Naive B cell (primary cell): ENCODE results near the gene TNPO3. TPM values are rescaled to one million over a fixed set of nuclear protein-coding genes. Genes with fewer than 3 reads are reported as not detected.

Experiments used
- ATAC-seq, 2 donors: fragments of 150-1000 bp; cut with Tn5 transposase; 2 replicates each; pipeline ENCODE4 v1.10.0; 2021; ENCODE audit warnings: low read depth in 2 of 2, mild to moderate bottlenecking in 2 of 2, moderate library complexity in 2 of 2
- DNase-seq: peaks from one replicate; pipeline ENCODE4 v3.0.0; 2022
- H3K27ac Mint-ChIP-seq, 6 donors: one replicate each; pipeline ENCODE4 v1.8.0; 2020 to 2022; ENCODE audit warnings: mild to moderate bottlenecking in 6 of 6, mixed read lengths in 6 of 6, moderate library complexity in 5 of 6, inconsistent platforms in 2 of 6
- H3K27me3 Mint-ChIP-seq, 3 donors: one replicate each; pipeline ENCODE4 v1.8.0; 2021 to 2022; ENCODE audit warnings: mixed read lengths in 3 of 3, mild to moderate bottlenecking in 1 of 3
- H3K36me3 Mint-ChIP-seq, 2 donors: one replicate each; pipeline ENCODE4 v1.8.0; 2020 to 2022; ENCODE audit warnings: mixed read lengths in 2 of 2, inconsistent platforms in 1 of 2, mild to moderate bottlenecking in 1 of 2
- H3K4me1 Mint-ChIP-seq, 3 donors: one replicate each; pipeline ENCODE4 v1.8.0; 2020 to 2022; ENCODE audit warnings: mixed read lengths in 3 of 3, inconsistent platforms in 1 of 3, mild to moderate bottlenecking in 1 of 3, moderate library complexity in 1 of 3
- H3K4me3 Mint-ChIP-seq, 8 donors: one replicate each; pipeline ENCODE4 v1.8.0; 2020 to 2022; ENCODE audit warnings: mild to moderate bottlenecking in 8 of 8, mixed read lengths in 8 of 8, moderate library complexity in 8 of 8, inconsistent platforms in 2 of 8
- H3K9me3 Mint-ChIP-seq, 7 donors: one replicate each; pipeline ENCODE4 v1.8.0; 2020 to 2022; ENCODE audit warnings: mixed read lengths in 7 of 7, mild to moderate bottlenecking in 5 of 7, inconsistent platforms in 2 of 7, moderate library complexity in 1 of 7
- polyA plus RNA-seq, 6 donors: library from polyadenylated mRNA; unstranded; fragments of 300-500 nt; fragmentation: Illumina TruSeq; gene quantifications; one replicate each; pipeline ENCODE4 v1.2.3, GENCODE V29; 2021; ENCODE audit warnings: low read depth in 6 of 6

The TNPO3 gene
- polyA plus RNA-seq, 6 donors from 2014 or later = 28.7 to 38.7 (median 34.1) TPM

DNA sequence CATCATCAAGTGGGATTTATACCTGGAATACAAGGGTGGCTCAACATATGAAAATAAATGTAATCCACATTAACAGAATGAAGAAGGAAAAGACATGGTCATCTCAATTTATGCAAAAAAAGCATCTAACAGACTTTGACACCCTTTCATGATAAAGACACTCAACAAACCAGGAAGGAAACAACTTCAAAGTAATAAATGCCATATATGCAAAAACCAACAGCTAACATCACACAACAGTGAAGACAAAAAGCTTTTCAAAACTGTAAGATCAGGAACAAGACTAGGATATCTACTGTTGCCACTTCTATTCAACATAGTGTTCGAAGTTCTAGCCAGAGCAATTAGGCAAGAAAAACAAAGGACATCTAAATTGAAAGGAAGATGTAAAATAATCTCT is 22.9 kb downstream of the TNPO3 start:
- Mint-ChIP-seq H3K9me3 (no peaks in the 10 kb centered on the region), H3K4me1 (peaks cover 20 to 54% (median 37%) of the 10 kb centered on the region in 3 donors), H3K27ac (no peak overlapping the region), H3K27me3 (no peaks in the 10 kb centered on the region), H3K4me3 (peak overlapping the region in 1 of 8 donors; percentile 3), H3K36me3 (peaks cover 8 to 11% of the 10 kb centered on the region in 2 donors)
- no peak for DNase-seq
- no peak for ATAC-seq

DNA sequence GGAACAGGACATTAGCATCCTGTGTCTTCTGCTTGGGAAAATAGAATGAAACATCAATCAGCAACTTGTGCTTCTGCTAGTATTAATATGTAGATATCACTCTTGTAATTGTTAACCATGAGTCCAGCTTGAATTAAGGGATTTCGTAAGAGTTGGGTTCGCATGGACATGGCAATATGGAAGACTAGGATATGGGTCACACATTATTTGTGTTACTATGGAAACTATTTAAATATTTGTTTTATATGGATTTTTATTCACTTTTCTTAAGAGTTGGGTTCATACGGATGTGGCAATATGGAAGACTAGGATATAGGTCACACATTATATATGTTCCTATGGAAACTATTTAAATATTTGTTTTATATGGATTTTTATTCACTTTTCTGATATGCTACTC is 24.5 kb downstream of the TNPO3 start:
- DNase-seq = no peak

DNA sequence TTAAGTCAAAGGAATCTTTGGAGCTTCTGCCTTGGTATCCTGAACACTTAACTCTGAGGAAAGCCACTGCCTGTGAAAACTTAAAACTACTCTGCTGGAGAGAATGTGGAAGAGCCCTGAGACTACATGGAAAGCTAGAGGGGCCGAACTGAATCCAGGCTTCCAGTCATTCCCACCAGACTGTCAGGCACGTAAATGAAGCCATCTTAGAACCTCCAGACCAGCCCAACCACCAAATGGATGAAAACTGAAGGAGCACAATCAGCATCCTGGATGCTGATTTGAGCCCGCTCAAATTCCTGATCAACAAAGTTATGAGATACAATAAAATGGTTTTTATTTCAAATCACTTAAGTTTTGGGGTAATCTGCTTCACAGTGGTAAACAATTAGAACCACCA is 30.8 kb downstream of the TNPO3 start:
- H3K27me3 Mint-ChIP-seq = no peaks in the 10 kb centered on the region
- H3K4me3 Mint-ChIP-seq = peak overlapping the region in 1 of 8 donors; percentile 15
- peaks cover 3 to 7% of the 10 kb centered on the region in 2 donors for H3K36me3 Mint-ChIP-seq
- DNase-seq (no peak), ATAC-seq (no peak)
- peaks cover 34 to 53% (median 39%) of the 10 kb centered on the region in 3 donors for H3K4me1 Mint-ChIP-seq
- H3K27ac Mint-ChIP-seq = peak overlapping the region in 4 of 6 donors; percentile 1 to 78 (median 48)
- H3K9me3 Mint-ChIP-seq = no peaks in the 10 kb centered on the region

More for the DNA sequence above, 24.5 kb downstream of the TNPO3 start:
- Mint-ChIP-seq H3K27ac (no peak overlapping the region), H3K36me3 (peaks cover 8 to 9% of the 10 kb centered on the region in 2 donors), H3K4me1 (peaks cover 20 to 44% (median 37%) of the 10 kb centered on the region in 3 donors), H3K4me3 (no peak overlapping the region), H3K27me3 (no peaks in the 10 kb centered on the region), H3K9me3 (no peaks in the 10 kb centered on the region)
- ATAC-seq = no peak

DNA sequence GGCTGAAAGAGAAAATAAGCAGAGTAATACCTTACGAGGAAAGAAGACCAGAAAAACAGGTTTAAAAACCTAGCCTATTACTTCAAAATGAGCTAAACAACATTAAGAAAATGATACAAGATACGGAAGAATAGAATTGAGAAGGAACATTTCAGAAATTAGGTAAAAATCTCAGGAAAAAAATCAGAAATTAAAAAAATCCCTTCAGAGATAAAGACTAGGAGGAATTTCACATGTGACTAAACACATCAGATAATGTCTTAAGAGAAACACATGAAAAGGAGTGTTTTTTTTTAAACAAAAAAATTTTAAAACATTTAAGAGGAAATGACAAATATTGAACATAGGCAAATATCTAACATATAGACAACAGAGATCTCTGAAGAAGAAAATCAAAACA is 33.3 kb downstream of the TNPO3 start:
- Mint-ChIP-seq H3K9me3 (no peaks in the 10 kb centered on the region), H3K36me3 (no peaks in the 10 kb centered on the region)
- ATAC-seq = no peak

DNA sequence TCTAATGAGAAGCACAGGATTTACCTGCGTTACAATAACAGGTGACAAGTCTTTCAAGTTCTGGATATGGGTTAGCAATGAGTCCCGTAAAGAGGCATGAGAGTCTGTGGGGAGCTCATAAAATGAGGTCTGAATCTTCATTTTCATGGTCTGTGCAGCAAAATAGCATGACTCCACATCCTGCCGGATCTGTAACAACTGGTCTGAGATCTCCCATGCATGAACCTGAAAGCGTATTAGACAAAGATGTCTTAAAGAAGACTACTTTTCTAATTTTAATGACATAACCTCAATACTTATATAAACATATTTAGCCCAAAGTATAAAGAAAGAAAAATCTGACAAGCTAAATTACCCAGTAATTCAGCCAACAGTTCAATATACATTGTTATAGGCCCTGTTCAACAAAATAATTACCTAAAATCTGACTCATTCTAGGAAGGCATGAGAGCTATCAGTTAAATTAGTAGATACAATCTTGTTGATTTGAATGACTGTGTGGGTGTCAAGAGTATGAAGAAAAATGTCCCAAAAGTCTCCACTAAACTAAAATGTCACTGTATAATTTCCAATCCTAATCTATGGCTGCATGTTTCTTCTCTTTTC is 36.9 kb downstream of the TNPO3 start:
- H3K4me1 Mint-ChIP-seq = peaks cover 25 to 37% (median 26%) of the 10 kb centered on the region in 3 donors
- no peak overlapping the region for H3K4me3 Mint-ChIP-seq
- ATAC-seq = peak; percentile 68 to 87
- no peaks in the 10 kb centered on the region for H3K27me3 Mint-ChIP-seq
- peaks cover 12 to 16% of the 10 kb centered on the region in 2 donors for H3K36me3 Mint-ChIP-seq
- H3K27ac Mint-ChIP-seq = peak overlapping the region; percentile 20 to 83 (median 58)
- no peak for DNase-seq
- H3K9me3 Mint-ChIP-seq = no peaks in the 10 kb centered on the region

More for the DNA sequence above, 33.3 kb downstream of the TNPO3 start:
- Mint-ChIP-seq H3K4me1 (peaks cover 34 to 53% (median 40%) of the 10 kb centered on the region in 3 donors), H3K4me3 (no peak overlapping the region), H3K27me3 (no peaks in the 10 kb centered on the region), H3K27ac (peak overlapping the region; percentile 34 to 81 (median 58))
- no peak for DNase-seq

DNA sequence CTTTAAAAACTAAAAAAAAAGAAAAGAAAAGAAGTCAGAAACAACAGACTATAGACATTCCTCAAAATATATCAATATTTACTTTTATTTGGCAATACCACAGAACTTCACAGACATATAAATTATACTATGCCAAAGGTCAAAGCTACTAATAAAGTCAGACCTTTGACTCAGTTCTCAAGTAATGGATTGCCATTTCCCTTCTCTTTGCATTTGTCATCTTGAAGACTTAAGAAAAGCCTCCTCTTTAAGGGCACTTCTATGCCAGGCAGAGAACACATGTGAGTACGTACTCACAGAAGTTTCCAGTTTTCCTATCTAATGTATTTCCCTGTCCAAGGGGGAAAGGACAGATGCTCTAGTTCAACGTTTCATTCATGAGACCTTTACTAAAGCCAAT is 37.6 kb downstream of the TNPO3 start:
- Mint-ChIP-seq H3K36me3 (peaks cover 14 to 16% of the 10 kb centered on the region in 2 donors), H3K9me3 (no peaks in the 10 kb centered on the region), H3K4me3 (no peak overlapping the region), H3K27ac (peak overlapping the region in 4 of 6 donors; percentile 49 to 83 (median 68)), H3K27me3 (no peaks in the 10 kb centered on the region), H3K4me1 (peaks cover 21 to 37% (median 26%) of the 10 kb centered on the region in 3 donors)
- no peak for ATAC-seq
- DNase-seq = no peak

DNA sequence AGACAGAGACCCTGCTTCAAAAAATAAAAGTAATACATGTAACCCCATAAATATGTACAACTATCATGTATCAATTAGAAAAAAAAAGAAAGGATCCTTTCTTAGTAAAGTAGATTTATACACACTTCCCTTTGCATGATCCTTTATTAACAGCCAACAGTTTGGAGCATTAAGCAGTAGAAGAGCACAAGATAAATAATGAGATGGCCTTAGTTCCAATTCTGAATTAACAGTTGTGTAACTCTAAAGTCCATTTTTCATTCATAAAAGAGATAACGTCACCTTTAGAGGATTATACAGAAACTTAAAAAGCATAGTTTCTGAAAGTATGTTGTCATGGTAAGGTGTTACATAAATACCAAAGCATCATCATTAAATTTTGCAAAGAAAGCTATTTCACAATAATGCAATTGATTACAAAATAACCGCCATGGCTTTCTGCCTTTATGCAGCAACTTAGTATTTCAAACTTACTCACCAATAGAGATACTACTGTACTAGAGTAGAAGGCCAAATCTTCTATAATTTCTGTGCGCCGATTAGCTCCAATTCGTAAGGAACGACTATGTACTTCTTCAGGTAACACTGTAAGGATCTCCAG is 40.3 kb downstream of the TNPO3 start:
- H3K27me3 Mint-ChIP-seq = no peaks in the 10 kb centered on the region
- H3K4me1 Mint-ChIP-seq = peaks cover 10 to 31% (median 25%) of the 10 kb centered on the region in 3 donors

DNA sequence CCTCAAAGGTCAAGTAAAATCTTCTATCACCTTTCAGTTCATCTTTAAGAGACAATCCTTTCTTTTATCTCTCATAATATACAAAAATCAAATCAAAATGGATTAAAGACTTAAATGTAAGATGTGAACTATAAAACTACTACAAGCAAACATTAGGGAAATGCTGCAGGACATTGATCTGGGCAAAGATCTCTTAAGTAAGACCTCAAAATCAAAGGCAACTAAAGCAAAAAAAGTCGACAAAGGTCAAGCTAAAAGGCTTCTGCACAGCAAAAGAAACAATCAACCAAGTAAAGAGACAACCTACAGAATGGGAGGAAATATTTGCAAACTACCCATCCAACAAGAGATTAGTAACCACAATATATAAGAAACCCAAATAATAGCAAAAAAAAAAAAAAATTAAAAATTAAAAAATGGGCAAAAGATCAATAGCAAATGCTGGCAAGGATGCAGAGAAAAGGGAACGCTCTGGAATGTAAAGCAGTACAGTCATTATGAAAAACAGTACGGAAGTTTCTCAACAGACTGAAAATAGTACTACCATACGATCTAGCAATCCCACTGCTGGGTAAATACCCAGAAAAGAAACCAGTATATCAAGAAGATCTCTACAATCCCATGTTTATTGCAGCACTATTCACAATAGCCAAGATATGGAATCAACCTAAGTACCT is 41.7 kb downstream of the TNPO3 start:
- Mint-ChIP-seq H3K36me3 (peaks cover 16 to 19% of the 10 kb centered on the region in 2 donors), H3K27ac (peak overlapping the region in 3 of 6 donors; percentile 5 to 78 (median 57)), H3K4me1 (peaks cover 21 to 32% (median 22%) of the 10 kb centered on the region in 3 donors), H3K27me3 (no peaks in the 10 kb centered on the region), H3K9me3 (no peaks in the 10 kb centered on the region), H3K4me3 (no peak overlapping the region)
- ATAC-seq = no peak
- no peak for DNase-seq

More for the DNA sequence above, 40.3 kb downstream of the TNPO3 start:
- ATAC-seq (no peak), DNase-seq (no peak)
- peaks cover 14 to 16% of the 10 kb centered on the region in 2 donors for H3K36me3 Mint-ChIP-seq
- H3K27ac Mint-ChIP-seq = peak overlapping the region in 3 of 6 donors; percentile 24 to 83 (median 43)
- no peak overlapping the region for H3K4me3 Mint-ChIP-seq
- no peaks in the 10 kb centered on the region for H3K9me3 Mint-ChIP-seq

DNA sequence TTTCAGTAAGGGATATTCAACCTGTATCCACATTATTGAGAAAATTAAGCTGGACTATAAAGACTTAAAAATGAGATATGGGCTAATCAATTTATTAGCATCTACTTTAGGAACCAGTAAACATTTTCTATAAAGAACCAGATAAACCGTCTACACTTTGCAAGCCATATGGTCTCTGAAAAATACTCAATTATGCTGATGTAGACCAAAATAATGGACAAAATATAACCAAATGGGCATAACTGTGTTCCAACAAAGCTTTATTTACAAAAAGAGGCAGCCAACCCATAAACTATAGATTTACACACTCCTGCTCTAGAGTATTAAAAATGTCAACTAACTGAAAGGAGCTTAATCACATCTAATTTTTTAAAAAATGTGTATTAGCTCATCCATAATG is 42.3 kb downstream of the TNPO3 start:
- H3K27me3 Mint-ChIP-seq = no peaks in the 10 kb centered on the region
- DNase-seq = no peak
- H3K4me3 Mint-ChIP-seq = no peak overlapping the region
- H3K27ac Mint-ChIP-seq = peak overlapping the region in 2 of 6 donors; percentile 5 to 57
- H3K4me1 Mint-ChIP-seq = peaks cover 15 to 32% (median 20%) of the 10 kb centered on the region in 3 donors
- ATAC-seq = no peak
- peaks cover 16 to 19% of the 10 kb centered on the region in 2 donors for H3K36me3 Mint-ChIP-seq
- H3K9me3 Mint-ChIP-seq = no peaks in the 10 kb centered on the region

DNA sequence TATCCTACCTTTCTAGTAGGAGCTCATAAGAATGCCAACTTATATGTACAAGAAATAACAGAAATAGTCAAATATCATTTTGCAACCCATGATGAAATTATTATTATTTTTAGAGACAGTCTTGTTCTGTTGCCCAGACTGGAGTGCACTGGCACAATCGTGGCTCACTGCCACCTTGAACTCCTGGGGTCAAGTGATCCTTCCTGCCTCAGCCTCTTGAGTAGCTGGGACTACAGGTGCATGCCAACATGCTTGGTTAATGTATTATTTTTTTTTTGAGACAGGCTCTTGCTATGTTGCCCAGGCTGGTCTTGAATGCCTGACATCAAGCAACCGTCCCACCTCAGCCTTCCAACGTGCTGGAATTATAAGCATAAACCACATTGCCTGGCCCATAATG is 44.8 kb downstream of the TNPO3 start:
- no peak for ATAC-seq
- DNase-seq = no peak
- H3K4me1 Mint-ChIP-seq = peaks cover 16 to 28% (median 19%) of the 10 kb centered on the region in 3 donors
- H3K36me3 Mint-ChIP-seq = peaks cover 16 to 22% of the 10 kb centered on the region in 2 donors
- H3K4me3 Mint-ChIP-seq = no peak overlapping the region
- no peaks in the 10 kb centered on the region for H3K9me3 Mint-ChIP-seq
- H3K27me3 Mint-ChIP-seq = no peaks in the 10 kb centered on the region
- H3K27ac Mint-ChIP-seq = peak overlapping the region; percentile 90 to 98 (median 95)

DNA sequence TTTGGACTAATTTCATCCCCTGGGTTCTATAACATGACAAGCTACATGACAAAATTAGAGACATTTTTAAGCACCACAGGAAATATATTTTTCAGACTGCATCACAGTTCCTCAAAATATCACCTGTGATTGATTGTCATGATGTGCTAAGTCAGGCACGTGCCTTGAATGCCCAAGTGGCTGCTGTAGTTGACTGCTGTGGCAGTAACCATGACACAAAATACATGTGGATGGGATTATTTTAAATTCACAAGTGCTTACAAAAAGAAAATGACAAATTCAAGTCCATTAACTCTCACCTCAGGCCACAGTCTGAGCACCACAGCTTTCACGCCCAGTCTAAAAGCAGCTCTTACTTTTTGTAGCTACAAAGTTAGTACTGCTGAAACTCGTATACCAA is 45.5 kb downstream of the TNPO3 start:
- peak; percentile 98 for ATAC-seq
- H3K9me3 Mint-ChIP-seq = no peaks in the 10 kb centered on the region
- H3K4me1 Mint-ChIP-seq = peaks cover 16 to 28% (median 19%) of the 10 kb centered on the region in 3 donors
- H3K36me3 Mint-ChIP-seq = peaks cover 11 to 26% of the 10 kb centered on the region in 2 donors
- DNase-seq = peak; percentile 70
- H3K4me3 Mint-ChIP-seq = peak overlapping the region in 1 of 8 donors; percentile 13
- H3K27me3 Mint-ChIP-seq = no peaks in the 10 kb centered on the region
- peak overlapping the region; percentile 90 to 98 (median 95) for H3K27ac Mint-ChIP-seq

DNA sequence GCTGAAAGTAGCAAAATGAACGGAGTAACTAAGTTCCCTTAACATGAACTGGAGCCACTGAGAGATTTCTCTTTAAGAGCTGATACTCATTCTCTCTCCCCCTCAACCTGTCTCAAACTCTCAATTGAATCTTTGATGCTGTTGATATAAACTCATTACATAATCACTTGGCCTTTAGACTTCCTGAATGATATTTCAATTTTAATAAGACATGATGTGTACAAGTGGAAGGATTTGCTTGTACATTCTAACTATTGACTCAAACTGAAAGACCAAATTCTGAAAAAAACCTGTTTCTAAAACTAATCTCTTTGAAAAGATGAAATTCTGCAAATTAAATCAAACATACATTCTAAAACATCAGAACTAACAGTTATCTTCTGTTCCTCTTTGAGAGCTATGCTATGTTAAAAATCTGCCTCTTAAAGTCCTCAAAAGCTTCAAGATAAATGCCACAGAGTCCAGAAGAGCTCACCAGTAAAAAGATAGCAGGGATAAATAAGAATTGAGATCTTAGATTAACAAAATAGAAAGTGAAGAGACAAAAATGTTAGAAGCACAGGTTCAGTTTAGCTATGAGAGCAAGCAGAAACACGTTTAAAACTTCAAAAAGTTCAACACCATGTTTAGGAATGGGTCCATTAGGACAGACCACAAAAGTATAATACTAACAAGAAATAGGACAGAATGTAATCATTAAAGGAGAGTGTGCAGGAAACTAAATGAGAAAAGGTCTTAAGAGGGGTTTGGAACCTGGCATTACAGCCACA is 46.1 kb downstream of the TNPO3 start:
- Mint-ChIP-seq H3K27me3 (no peaks in the 10 kb centered on the region), H3K36me3 (peaks cover 5 to 30% of the 10 kb centered on the region in 2 donors), H3K4me3 (peak overlapping the region in 4 of 8 donors; percentile 5 to 40 (median 13)), H3K27ac (peak overlapping the region; percentile 90 to 98 (median 95)), H3K9me3 (no peaks in the 10 kb centered on the region), H3K4me1 (peaks cover 16 to 28% (median 19%) of the 10 kb centered on the region in 3 donors)
- ATAC-seq = peak in 1 of 2 donors; percentile 15
- DNase-seq = no peak

DNA sequence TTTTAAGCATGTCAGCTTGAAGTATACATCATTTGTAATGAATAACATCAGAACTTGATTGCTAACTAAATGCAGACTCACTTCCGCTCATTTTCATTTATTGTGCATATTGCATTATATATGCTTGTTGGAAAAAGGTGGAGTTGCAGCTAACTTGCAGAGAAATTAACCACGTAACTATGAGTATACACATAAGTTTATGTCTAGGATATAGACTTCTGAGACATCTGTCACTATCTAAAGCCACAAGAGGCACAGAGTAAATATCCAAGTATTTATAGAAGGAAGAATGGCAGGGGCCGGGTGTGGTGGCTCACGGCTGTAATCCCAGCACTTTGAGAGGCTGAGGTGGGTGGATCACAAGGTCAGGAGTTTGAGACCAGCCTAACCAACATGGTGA is 47.3 kb downstream of the TNPO3 start:
- H3K9me3 Mint-ChIP-seq = no peaks in the 10 kb centered on the region
- no peak overlapping the region for H3K4me3 Mint-ChIP-seq
- H3K4me1 Mint-ChIP-seq = peaks cover 16 to 28% (median 19%) of the 10 kb centered on the region in 3 donors
- no peak for DNase-seq
- ATAC-seq = no peak
- H3K36me3 Mint-ChIP-seq = peaks cover 0 to 23% of the 10 kb centered on the region in 2 donors
- no peaks in the 10 kb centered on the region for H3K27me3 Mint-ChIP-seq
- peak overlapping the region in 5 of 6 donors; percentile 82 to 97 (median 91) for H3K27ac Mint-ChIP-seq
